IMR-90 (cell line): Measurements from ENCODE around the gene NEO1. TPM values are rescaled to one million over a fixed set of nuclear protein-coding genes. Genes with fewer than 3 reads are reported as not detected.

ENCODE experiments used
- ATAC-seq: fragments of 200-7000 bp; cut with Tn5 transposase; 2 replicates; pipeline ENCODE4 v1.9.1; 2020; ENCODE audit warnings: low read depth, mild to moderate bottlenecking, moderate library complexity
- BruUV-seq: library from RNA; stranded (reverse); fragments of 400-500 nt; replicated peaks from 2 replicates; lab custom pipeline; 2021; lab: Mats Ljungman, UMichigan
- CTCF ChIA-PET: fragments of 300-600 bp; formaldehyde crosslinking; extraction: SDS; loops from one replicate; lab custom pipeline; 2021; ENCODE audit warnings: antibody characterized with exemption; lab: Yijun Ruan, JAX
- POLR2A ChIA-PET: fragments of 300-600 bp; sonication (Branson Sonifier 250); formaldehyde crosslinking; loops from one replicate; lab custom pipeline; 2022; ENCODE audit warnings: antibody characterized with exemption; ENCODE audit not compliant: unreplicated experiment; lab: Charles Lee
- DNase-seq: peaks from one replicate; pipeline ENCODE4 v3.0.0; 2013
- H2AFZ ChIP-seq: replicated peaks from 2 replicates; pipeline ENCODE3; 2013; ENCODE audit warnings: low read length, mild to moderate bottlenecking; ENCODE audit not compliant: poor library complexity
- H2AK5ac ChIP-seq: 2 replicates; pipeline ENCODE4 v1.6.1; 2013; ENCODE audit warnings: low read depth, low read length, inconsistent platforms
- H2AK9ac ChIP-seq: replicated peaks from 2 replicates; pipeline ENCODE3; 2013; ENCODE audit warnings: mild to moderate bottlenecking, low read depth, low read length, moderate library complexity; ENCODE audit not compliant: poor library complexity
- H2BK120ac ChIP-seq: 2 replicates; pipeline ENCODE4 v1.6.1; 2013; ENCODE audit warnings: low read depth, low read length, inconsistent platforms
- H2BK15ac ChIP-seq: 3 replicates; pipeline ENCODE4 v1.6.1; 2013; ENCODE audit warnings: low read depth, low read length, inconsistent platforms
- H2BK20ac ChIP-seq: 2 replicates; pipeline ENCODE4 v1.6.1; 2013; ENCODE audit warnings: low read depth, mild to moderate bottlenecking, inconsistent platforms, low read length, moderate library complexity
- H2BK5ac ChIP-seq: 2 replicates; pipeline ENCODE4 v1.6.1; 2013; ENCODE audit warnings: mild to moderate bottlenecking, low read depth, low read length, inconsistent platforms; ENCODE audit not compliant: poor library complexity, severe bottlenecking
- H3K14ac ChIP-seq: replicated peaks from 2 replicates; pipeline ENCODE4 v1.6.1; 2013; ENCODE audit warnings: low read depth, low read length, inconsistent platforms
- H3K18ac ChIP-seq: 2 replicates; pipeline ENCODE4 v1.6.1; 2013; ENCODE audit warnings: low read depth, low read length, control low read depth
- H3K23ac ChIP-seq: 2 replicates; pipeline ENCODE4 v1.6.1; 2013; ENCODE audit warnings: low read depth, low read length, inconsistent platforms
- H3K27ac ChIP-seq: 2 replicates; pipeline ENCODE4 v1.5.1; 2013; ENCODE audit warnings: mild to moderate bottlenecking, control low read depth, low read length; ENCODE audit not compliant: insufficient read depth
- H3K27me3 ChIP-seq: 2 replicates; pipeline ENCODE4 v1.6.1; 2013; ENCODE audit warnings: low read length; ENCODE audit not compliant: control insufficient read depth, insufficient read depth
- H3K36me3 ChIP-seq: 2 replicates; pipeline ENCODE4 v1.6.1; 2013; ENCODE audit warnings: low read length, mixed read lengths; ENCODE audit not compliant: control insufficient read depth, insufficient read depth
- H3K4ac ChIP-seq: 2 replicates; pipeline ENCODE4 v1.6.1; 2013; ENCODE audit warnings: low read depth, low read length, inconsistent platforms
- H3K4me1 ChIP-seq: 2 replicates; pipeline ENCODE4 v1.6.1; 2013; ENCODE audit warnings: low read length, mixed read lengths; ENCODE audit not compliant: control insufficient read depth, insufficient read depth
- H3K4me2 ChIP-seq: 2 replicates; pipeline ENCODE4 v1.6.1; 2013; ENCODE audit warnings: low read depth, mild to moderate bottlenecking, control low read depth, low read length, moderate library complexity
- H3K4me3 ChIP-seq: 2 replicates; pipeline ENCODE4 v1.5.1; 2013; ENCODE audit warnings: low read depth, mild to moderate bottlenecking, control low read depth, low read length, moderate library complexity; ENCODE audit not compliant: insufficient read depth
- H3K56ac ChIP-seq: 2 replicates; pipeline ENCODE4 v1.6.1; 2013; ENCODE audit warnings: low read length, inconsistent platforms; ENCODE audit not compliant: insufficient read depth; ENCODE audit errors: extremely low read depth
- H3K79me1 ChIP-seq, 2 experiments: 2 replicates each; pipeline ENCODE4 v1.6.1; 2013; ENCODE audit warnings: low read length in 2 of 2, inconsistent platforms in 1 of 2, low read depth in 1 of 2
- H3K9ac ChIP-seq: 2 replicates; pipeline ENCODE4 v1.6.1; 2013; ENCODE audit warnings: low read depth, low read length, control low read depth
- H3K9me1 ChIP-seq: 2 replicates; pipeline ENCODE4 v1.6.1; 2013; ENCODE audit warnings: low read length, inconsistent platforms; ENCODE audit not compliant: insufficient read depth
- H3K9me3 ChIP-seq: 2 replicates; pipeline ENCODE4 v1.6.1; 2013; ENCODE audit warnings: low read length; ENCODE audit not compliant: control insufficient read depth, insufficient read depth
- H4K20me1 ChIP-seq: 2 replicates; pipeline ENCODE4 v1.6.1; 2013; ENCODE audit warnings: low read length, inconsistent platforms; ENCODE audit not compliant: insufficient read depth
- H4K5ac ChIP-seq: 2 replicates; pipeline ENCODE4 v1.6.1; 2013; ENCODE audit warnings: mild to moderate bottlenecking, low read depth, low read length, control low read depth
- H4K8ac ChIP-seq, 2 experiments: 2 replicates each; pipeline ENCODE4 v1.6.1; 2013; ENCODE audit warnings: low read depth in 2 of 2, low read length in 2 of 2, control low read depth in 1 of 2, inconsistent platforms in 1 of 2
- H4K91ac ChIP-seq: 2 replicates; pipeline ENCODE4 v1.6.1; 2013; ENCODE audit warnings: low read depth, low read length, inconsistent platforms; ENCODE audit not compliant: insufficient read depth
- MXI1 ChIP-seq: IDR thresholded peaks from 2 replicates; pipeline ENCODE4 v1.6.1; 2012; ENCODE audit warnings: low read depth, mild to moderate bottlenecking, low read length, moderate library complexity, borderline replicate concordance
- NFE2L2 ChIP-seq: fragments of 150-350 bp; IDR thresholded peaks from 2 replicates; pipeline ENCODE4 v1.6.1; 2016; ENCODE audit warnings: low read depth, mild to moderate bottlenecking, low read length
- WGBS, 2 experiments: methylation state at CpG; one replicate each; pipeline versions ENCODE4 v1.1.5 to v1.1.7; 2013; ENCODE audit warnings: missing lambda C conversion rate in 2 of 2; ENCODE audit not compliant: insufficient read length in 1 of 2; ENCODE audit errors: extremely low coverage in 2 of 2; 5-methylcytosine and 5-hydroxymethylcytosine counted together
- dilution Hi-C: fragments of 300-500 bp; cut with HindIII; formaldehyde crosslinking; loops from one replicate; pipeline ENCODE4 v1.14.3; 2018; ENCODE audit warnings: low sequenced_read_pairs; ENCODE audit not compliant: unreplicated experiment
- in situ Hi-C: fragments of 300-500 bp; cut with MboI; formaldehyde crosslinking; loops from 3 replicates; pipeline ENCODE4 v1.14.3; 2019; ENCODE audit warnings: low sequenced_read_pairs, inconsistent platforms, mixed read lengths
- intact Hi-C: fragments of 100-400 bp; cut with micrococcal nuclease; formaldehyde crosslinking; loops from 2 replicates; pipeline ENCODE4 v1.10.0; 2022
- polyA plus RNA-seq, 3 experiments: library from polyadenylated mRNA; depleted of rRNA; stranded (reverse); fragments of >200 nt; gene quantifications; 2 replicates each; pipeline ENCODE4 v1.2.3, GENCODE V29; 2012; ENCODE audit warnings: low replicate concordance in 1 of 3
- total RNA-seq: library from RNA; depleted of rRNA; stranded (reverse); fragments of >200 nt; gene quantifications from 2 replicates; pipeline ENCODE4 v1.2.3, GENCODE V29; 2012

The NEO1 gene
- total and polyA plus RNA-seq, 2 of the 4 experiments (the other 2 are of a cell fraction), result 16.3 to 18.5 TPM

GRCh38 chr15:73005032-73005431 lies 47.2 kb upstream of the NEO1 start:
- intact Hi-C loops, result no loop called here
- POLR2A ChIA-PET, result no interaction called here
- ATAC-seq, result no peak

More at GRCh38 chr15:73005032-73005431, 47.2 kb upstream of the NEO1 start:
- H3K4me2 ChIP-seq, result no peak overlapping the region
- no peak overlapping the region for H3K56ac ChIP-seq
- WGBS, 2 experiments, result 57% methylated on average over 1 of the region's 2 CpGs; no CpG with 5 or more reads in 1 of the 2 experiments
- no peaks in the 10 kb centered on the region for H4K20me1 ChIP-seq
- peak overlapping the region; percentile 33 for H3K4ac ChIP-seq
- H3K79me1 ChIP-seq, result no peaks in the 10 kb centered on the region
- H3K14ac ChIP-seq, result no peak overlapping the region
- no peak overlapping the region for H3K23ac ChIP-seq
- dilution Hi-C loops, result no loop called here
- peak overlapping the region; percentile 34; the same call in 1 of the 2 replicates for H2BK20ac ChIP-seq
- H3K27ac ChIP-seq, result no peak overlapping the region
- H2BK15ac ChIP-seq, result 0 out of 3 replicates have a peak overlapping the region, but pooled peaks have one; percentile 48
- peak overlapping the region in 1 of 2 experiments; percentile 4; a peak in 1 of 4 replicates for H4K8ac ChIP-seq
- no peaks in the 10 kb centered on the region for H3K9me3 ChIP-seq
- CTCF ChIA-PET, result no interaction called here
- H3K4me3 ChIP-seq, result no peak overlapping the region
- no peaks in the 10 kb centered on the region for H3K36me3 ChIP-seq
- H2AK9ac ChIP-seq, result no peak overlapping the region
- H3K4me1 ChIP-seq, result peaks cover 1% of the 10 kb centered on the region; the same call in 1 of the 2 replicates
- TF ChIP-seq NFE2L2 (no peak), MXI1 (no peak)
- H3K18ac ChIP-seq, result no peak overlapping the region
- H3K9ac ChIP-seq, result no peak overlapping the region
- H2BK120ac ChIP-seq, result peak overlapping the region; percentile 59
- in situ Hi-C loops, result no loop called here
- DNase-seq, result no peak
- H2BK5ac ChIP-seq, result no peak overlapping the region
- H4K5ac ChIP-seq, result no peak overlapping the region
- H3K9me1 ChIP-seq, result peaks cover 6% of the 10 kb centered on the region
- H2AK5ac ChIP-seq, result peak overlapping the region; percentile 15; the same call in 1 of the 2 replicates
- H2AFZ ChIP-seq, result no peak overlapping the region
- no peaks in the 10 kb centered on the region; the same call in 1 of the 2 replicates for H3K27me3 ChIP-seq
- no peak overlapping the region for H4K91ac ChIP-seq
- no TSS peak for BruUV-seq
